ENCODE data around the gene MAP3K20.

DNA sequence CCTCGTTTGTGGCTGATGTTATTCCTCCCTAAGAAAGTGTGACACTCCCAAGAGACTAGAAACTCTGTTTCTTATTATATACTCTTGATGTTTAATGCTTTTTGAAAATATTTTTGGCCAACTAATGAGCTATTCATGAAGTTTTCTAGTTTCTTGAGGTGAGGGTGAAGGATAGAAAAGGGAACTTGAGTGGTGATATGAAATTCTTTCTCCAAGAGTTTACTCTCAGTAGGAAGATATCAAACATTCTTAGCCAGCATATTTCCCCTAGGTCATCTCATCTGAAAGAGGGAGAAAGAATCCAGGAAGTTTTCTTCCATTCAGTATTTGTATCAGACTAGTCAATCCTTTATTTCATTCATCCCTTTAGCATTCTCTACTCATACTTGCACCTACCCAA is 95.7 kb downstream of the MAP3K20 start:
- TF ChIP-seq POLR2A (IDR thresholded peaks at IDR 0.05) (no peak), EP300 (IDR thresholded peaks at IDR 0.05) (no peak), POLR2AphosphoS5 (IDR thresholded peaks at IDR 0.05) (no peak)
- TF ChIP-seq, protein P1, sequence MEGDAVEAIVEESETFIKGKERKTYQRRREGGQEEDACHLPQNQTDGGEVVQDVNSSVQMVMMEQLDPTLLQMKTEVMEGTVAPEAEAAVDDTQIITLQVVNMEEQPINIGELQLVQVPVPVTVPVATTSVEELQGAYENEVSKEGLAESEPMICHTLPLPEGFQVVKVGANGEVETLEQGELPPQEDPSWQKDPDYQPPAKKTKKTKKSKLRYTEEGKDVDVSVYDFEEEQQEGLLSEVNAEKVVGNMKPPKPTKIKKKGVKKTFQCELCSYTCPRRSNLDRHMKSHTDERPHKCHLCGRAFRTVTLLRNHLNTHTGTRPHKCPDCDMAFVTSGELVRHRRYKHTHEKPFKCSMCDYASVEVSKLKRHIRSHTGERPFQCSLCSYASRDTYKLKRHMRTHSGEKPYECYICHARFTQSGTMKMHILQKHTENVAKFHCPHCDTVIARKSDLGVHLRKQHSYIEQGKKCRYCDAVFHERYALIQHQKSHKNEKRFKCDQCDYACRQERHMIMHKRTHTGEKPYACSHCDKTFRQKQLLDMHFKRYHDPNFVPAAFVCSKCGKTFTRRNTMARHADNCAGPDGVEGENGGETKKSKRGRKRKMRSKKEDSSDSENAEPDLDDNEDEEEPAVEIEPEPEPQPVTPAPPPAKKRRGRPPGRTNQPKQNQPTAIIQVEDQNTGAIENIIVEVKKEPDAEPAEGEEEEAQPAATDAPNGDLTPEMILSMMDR (IDR thresholded peaks at IDR 0.05) = no peak
